HG03175 (cell line): Measurements from ENCODE around the gene FGF6.
"Not testable (repeated sequence)": the region's sequence is repeated elsewhere in the genome, so short reads cannot be mapped to it uniquely, and the experiment has no call there.

Experiments used
- ATAC-seq: cut with Tn5 transposase; IDR thresholded peaks from one replicate; pipeline ENCODE4 v1.9.1; 2021; ENCODE audit warnings: mild to moderate bottlenecking, moderate library complexity; ENCODE audit not compliant: unreplicated experiment

Gene FGF6

GRCh38 chr12:4421590-4422031 is 24.0 kb downstream of the FGF6 start:
- ATAC-seq: no peak

GRCh38 chr12:4420138-4420670 is 25.4 kb downstream of the FGF6 start:
- no peak for ATAC-seq

GRCh38 chr12:4418913-4419312 is 26.7 kb downstream of the FGF6 start:
- ATAC-seq: no peak

GRCh38 chr12:4417936-4418335 is 27.7 kb downstream of the FGF6 start:
- no peak for ATAC-seq

- ATAC-seq: no peak
Measured at GRCh38 chr12:4417455-4417854, 28.2 kb downstream of the FGF6 start.

- ATAC-seq: no peak
Measured at GRCh38 chr12:4416276-4416675, 29.3 kb downstream of the FGF6 start.

- ATAC-seq: no peak
Measured at GRCh38 chr12:4412465-4412864, 33.1 kb downstream of the FGF6 start.

GRCh38 chr12:4412056-4412455 is 33.6 kb downstream of the FGF6 start:
- no peak for ATAC-seq

GRCh38 chr12:4407136-4407535 is 38.5 kb downstream of the FGF6 start:
- ATAC-seq: no peak

- ATAC-seq: not testable (repeated sequence)
Measured at GRCh38 chr12:4404877-4405637, 40.6 kb downstream of the FGF6 start.

- no peak for ATAC-seq
Measured at GRCh38 chr12:4402996-4403395, 42.6 kb downstream of the FGF6 start.

GRCh38 chr12:4401117-4401516 is 44.5 kb downstream of the FGF6 start:
- ATAC-seq: no peak

GRCh38 chr12:4395818-4396217 is 49.8 kb downstream of the FGF6 start:
- no peak for ATAC-seq

GRCh38 chr12:4393211-4393610 is 52.4 kb downstream of the FGF6 start:
- no peak for ATAC-seq

- ATAC-seq: no peak
Measured at GRCh38 chr12:4392223-4392742, 53.3 kb downstream of the FGF6 start.

- ATAC-seq: no peak
Measured at GRCh38 chr12:4388662-4389061, 57.0 kb downstream of the FGF6 start.

GRCh38 chr12:4388032-4388431 is 57.6 kb downstream of the FGF6 start:
- no peak for ATAC-seq

GRCh38 chr12:4387607-4388006 is 58.0 kb downstream of the FGF6 start:
- ATAC-seq: no peak

GRCh38 chr12:4386801-4387200 is 58.8 kb downstream of the FGF6 start:
- no peak for ATAC-seq
